HG03108 (cell line): ENCODE measurements around the gene ZDHHC18.
"Not testable (repeated sequence)": the region's sequence is repeated elsewhere in the genome, so short reads cannot be mapped to it uniquely, and the experiment has no call there.

Experiments
- ATAC-seq: cut with Tn5 transposase; IDR thresholded peaks from one replicate; pipeline ENCODE4 v1.9.1; 2021; ENCODE audit warnings: moderate library complexity; ENCODE audit not compliant: unreplicated experiment

The ZDHHC18 gene

DNA sequence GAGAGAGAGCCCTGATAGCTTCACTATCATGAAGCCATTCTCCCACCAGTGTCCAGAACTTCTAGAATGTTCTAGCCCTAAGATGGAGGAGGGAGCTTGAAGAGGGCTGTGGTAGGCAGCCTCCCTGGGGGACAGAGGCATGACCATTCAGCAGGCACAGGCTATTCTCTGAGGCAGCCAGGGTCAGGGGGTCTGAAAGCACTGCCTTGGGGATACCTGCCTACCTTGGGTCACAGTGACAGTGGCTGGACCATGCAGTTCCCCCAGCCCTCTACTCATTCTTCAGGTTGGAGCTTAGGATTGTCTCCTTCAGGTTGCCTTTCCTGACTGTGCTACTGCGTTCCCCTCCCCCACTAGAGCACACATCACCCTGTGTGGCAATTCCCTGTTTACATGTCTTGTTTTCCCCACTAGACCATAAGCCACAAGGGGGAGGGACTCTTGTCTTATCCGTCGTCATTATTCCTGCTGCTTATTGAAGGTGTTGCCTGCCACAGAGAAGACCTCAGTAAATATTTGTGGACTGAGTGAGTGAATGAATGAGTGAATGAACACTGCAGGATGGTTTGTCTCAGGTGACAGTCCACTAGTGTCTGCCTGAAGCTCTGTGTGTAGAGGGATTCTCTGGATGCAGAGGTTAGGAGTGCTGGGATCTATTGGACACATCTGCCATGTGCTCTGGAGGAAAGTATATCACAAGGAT is 5.2 kb downstream of the ZDHHC18 start:
- no peak for ATAC-seq

DNA sequence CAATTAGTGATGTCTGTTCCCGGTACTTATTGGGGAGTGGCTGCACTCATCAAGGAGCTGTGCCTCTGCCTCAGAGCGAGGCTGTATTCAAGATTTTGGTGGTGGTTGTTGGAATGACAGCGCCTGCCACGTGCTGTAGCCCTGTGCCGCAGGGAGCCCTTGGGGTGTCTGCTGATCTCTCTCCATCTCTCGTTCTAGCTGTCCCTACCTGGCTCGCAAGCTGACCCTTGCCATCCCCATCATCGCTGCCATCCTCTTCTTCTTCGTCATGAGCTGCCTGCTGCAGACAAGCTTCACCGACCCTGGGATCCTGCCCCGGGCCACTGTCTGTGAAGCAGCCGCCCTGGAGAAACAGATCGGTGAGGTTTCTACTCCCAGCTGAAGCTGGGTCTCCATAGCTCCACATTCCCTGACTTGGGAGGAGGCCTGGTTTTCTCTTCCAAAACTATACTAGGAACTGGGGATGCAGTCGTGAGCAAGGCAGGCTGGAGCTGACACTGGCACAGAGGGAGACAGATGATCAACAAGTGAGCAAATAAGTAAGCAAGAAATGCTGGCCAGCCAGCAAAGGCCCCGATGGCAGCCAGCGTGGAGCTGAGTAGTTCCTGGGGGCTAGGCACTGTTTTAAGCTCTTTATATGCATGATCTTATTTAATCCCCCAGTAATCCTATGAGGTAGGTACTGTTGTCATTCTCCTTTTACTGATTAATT is 5.9 kb downstream of the ZDHHC18 start:
- no peak for ATAC-seq

DNA sequence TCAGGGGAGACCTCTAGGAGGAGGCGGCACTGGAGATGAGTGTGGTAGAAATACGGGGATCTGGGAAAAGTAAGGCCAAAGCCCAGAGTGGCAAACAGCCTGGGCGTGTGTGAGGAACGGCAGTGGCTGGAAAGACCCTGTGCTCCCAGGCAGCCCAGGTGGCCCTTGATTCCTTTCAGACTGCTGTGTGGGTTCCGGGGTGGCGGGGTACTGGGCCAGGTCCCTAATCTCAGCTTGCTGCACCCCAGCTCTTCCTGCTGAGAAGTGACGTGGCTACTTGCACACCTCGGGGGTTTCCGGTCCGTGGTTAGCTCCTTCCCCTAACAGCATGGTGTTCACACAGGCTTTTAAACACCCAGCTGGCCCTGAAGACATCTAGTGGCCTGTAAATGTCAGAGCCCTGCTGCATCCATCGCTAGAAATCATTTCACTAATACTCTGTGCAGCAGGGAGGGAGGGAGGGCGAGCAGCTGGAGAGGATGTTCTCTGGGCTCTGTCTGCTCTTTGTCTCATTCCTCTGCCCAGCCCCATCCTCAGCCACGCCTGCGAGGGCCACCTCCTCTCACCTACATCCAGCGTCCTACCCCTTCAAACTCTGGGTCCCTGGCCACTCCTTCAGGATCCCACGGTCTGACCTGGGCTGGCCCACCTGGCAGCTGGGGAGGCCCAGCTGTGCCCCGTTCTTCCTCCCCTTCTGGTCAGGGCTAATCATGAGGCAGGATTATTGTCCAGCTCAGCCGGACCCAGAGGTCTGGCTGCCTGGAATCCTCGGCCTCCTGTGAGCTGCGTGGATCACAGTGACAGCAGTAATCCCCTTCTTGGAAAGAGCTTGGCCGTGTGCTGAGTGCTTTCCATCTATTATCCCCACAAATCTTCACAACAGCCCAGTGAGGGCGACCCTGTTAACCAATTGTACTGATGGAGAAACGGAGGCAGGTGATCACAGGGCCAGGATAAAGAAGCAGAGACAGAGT is 7.2 kb downstream of the ZDHHC18 start:
- peak; percentile 77 for ATAC-seq

- not testable (repeated sequence) for ATAC-seq
Measured at GRCh38 chr1:26837665-26838064, 11.2 kb downstream of the ZDHHC18 start.

DNA sequence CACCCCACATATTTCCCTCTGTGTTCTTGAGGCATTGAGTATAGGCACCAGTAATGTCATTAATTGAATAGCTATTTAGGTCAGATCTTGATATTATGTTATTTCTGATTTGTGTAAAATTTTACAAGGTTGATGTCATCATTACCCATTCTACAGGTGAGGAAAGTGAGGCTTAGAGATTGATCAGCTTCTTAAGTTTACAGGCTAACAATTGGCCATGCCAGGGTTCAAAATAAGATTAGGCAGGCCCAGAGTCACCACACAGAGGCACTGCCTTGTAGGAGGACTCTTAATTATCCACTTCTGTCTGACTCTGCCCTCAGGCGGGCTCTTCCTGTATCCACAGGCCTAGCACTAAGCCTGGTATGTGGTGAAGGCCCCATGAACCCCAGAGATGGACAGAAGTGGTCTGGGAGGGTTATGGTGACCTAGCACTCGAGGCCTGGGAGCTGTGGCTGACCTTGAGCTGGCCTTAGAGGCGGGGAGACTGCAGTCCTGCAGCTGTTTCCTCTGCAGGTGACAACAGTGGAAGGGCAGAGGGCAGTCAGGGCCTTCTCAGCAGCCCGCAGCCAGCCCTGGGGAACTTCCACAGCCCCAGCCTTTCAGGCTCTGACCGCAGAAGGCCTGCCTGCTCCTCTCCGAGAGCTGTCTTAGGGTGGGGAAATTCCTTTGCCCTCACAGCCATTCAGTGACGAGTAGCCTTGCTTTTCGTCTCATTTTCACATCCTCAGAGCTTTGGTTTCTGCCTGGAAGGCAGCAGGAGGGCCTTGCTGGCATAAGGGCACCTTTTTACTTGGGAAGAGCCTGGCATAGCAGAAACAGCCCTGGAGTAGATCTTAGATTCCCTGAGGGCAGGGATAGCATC is 12.2 kb downstream of the ZDHHC18 start:
- ATAC-seq, result peak; percentile 90

DNA sequence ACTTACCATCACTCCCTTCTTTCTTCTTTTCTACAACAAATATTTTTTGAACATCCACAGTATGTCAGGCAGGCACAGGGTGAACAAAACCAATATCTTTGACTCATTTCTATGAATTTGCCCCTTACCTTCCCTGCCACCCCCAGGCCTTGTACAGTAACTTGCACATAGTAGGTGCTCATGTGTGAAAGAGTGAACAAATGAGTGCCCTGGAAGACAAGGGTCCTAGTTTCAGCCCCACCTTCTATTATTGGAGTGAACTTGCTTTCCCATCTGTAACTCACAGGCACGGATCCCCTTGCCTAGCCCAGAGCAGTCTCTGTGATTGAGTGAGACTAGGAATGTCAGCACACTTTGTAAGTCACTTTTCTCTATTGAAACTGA is 12.8 kb downstream of the ZDHHC18 start:
- ATAC-seq, result no peak

- ATAC-seq, result no peak
Measured at GRCh38 chr1:26839779-26840178, 13.3 kb downstream of the ZDHHC18 start.

DNA sequence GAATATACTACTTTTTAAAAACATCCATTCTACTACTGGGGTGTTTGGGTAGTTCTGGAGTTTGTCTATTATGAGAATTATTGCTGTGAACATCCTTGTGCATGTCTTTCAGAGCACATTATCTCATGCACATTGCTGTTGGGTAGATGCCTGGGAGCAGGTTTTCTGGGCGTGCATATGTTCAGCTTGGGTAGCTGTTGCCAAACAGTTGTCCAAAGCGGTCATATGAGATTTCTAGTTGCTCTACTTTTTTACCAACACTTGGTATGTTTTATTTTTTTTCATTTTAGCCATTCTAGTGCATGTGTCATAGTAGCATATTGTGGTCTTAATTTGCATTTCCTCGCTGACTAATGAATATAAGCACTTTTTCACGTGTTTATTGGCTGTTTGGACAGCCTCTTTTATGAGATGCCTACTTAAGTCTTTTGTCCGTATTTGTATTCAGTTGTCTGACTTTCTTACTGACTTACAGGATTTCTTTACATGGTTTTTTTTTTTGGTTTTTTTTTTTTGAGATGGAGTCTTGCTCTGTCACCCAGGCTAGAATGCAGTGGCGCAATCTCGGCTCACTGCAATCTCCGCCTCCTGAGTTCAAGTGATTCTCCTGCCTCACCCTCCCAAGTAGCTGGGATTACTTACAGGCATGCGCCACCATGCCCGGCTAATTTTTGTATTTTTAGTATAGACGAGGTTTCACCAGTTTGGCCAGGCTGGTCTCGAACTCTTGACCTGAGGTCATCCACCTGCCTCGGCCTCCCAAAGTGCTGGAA is 18.1 kb downstream of the ZDHHC18 start:
- no peak for ATAC-seq

GRCh38 chr1:26847826-26848225 is 21.3 kb downstream of the ZDHHC18 start:
- ATAC-seq, result not testable (repeated sequence)

GRCh38 chr1:26848499-26848898 is 22.0 kb downstream of the ZDHHC18 start:
- ATAC-seq, result no peak

DNA sequence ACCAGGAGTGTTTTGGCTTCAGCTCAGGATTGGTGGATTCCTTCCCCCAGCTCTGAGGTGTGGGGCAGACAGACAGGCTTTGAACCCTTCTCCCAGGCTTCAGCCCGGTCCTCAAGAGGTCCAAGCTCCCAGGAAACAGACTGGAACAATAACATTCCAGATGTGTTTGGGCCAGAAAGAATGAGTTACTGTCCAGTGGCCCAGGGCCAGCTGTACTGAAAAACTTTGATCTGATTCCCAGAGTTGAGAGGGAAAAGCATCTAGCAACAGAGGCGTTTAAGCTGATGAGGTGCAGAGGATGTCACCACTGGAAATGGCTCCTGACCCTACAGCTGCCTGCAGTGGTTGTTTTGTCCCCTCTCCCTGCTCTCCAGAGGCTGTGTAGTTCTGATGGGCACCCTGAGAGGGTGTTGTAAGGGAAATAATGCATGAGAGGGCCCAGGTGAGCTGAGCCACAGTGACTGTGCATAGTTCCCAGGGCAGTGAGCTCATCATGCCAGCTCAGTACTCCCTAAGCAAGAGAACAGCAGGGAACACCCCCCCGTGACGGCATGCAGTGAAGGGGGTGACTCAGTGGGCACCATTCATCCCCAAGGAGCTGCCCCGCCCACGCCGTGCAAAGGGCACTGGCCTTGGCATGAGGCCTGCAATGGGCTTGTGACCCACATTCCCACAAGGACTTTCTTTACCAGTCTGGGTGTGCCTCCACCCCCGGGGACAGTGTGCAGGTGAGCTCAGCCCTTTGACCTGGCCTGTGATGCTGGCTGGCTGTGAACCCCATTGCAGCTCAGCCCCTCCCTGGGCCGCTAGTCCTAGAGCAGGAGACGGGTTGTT is 22.7 kb downstream of the ZDHHC18 start:
- ATAC-seq, result no peak

DNA sequence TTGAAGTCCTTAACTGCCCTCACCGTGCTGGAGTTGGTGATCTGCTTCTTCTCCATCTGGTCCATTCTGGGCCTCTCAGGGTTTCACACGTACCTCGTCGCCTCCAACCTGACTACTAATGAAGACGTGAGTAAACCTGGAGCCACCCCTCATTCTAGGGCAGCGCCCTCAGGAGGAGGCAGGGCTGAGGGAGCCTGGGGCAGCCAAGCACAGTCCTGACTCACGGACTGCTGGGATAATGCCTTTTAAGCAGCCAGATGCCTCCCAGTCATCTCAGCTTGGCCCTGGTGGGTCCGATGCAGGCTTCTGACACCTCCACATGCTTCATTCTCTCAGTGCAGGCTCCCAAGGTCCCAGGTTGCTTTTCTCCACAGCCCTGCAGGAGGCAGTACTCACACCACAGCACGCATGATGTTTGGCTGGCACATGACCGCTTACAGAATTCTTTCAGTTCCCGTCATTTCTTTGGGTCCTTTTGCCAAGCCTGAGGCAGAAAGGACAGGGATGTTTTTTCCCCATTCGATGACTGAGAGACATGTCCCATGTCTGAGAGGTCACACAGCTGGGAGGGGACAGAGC is 24.7 kb downstream of the ZDHHC18 start:
- no peak for ATAC-seq

GRCh38 chr1:26852701-26853100 is 26.2 kb downstream of the ZDHHC18 start:
- no peak for ATAC-seq

- no peak for ATAC-seq
Measured at GRCh38 chr1:26853156-26853555, 26.7 kb downstream of the ZDHHC18 start.

DNA sequence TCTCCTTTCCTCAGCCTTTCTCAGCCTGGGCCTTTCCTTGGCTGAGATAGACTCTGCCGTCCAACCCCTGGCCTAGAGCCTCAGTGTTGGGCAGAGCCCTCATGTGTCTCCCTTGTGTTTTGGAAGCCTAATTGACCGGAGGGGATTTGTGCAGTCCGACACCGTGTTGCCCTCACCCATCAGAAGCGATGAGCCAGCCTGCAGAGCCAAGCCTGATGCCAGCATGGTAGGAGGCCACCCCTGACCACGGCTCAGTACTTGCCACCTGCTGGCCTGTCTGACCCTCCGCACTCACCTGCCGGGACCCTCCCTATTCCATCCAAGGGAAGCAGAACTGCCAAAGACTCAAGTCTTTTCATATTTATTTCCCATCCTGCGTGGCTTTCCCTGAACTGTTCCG is 27.1 kb downstream of the ZDHHC18 start:
- no peak for ATAC-seq

DNA sequence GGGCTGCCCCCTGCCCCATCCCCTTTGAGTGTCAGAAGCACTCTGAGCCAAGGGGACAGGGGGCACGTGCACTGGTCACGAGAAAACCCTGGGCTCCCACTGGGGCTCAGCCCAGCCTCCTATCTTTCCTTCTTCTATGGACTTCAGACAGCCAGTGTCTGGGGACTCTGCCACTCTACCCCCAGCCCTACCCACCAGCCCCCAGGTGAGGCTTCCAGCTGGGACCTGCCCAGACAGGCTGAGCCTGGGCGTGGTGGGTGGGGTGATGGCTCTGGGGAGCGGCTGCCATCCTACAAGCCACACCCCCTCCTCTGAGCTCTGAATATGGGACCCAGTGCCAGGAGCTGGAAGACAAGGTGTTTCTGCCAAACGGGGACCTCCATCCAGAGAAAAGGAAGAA is 28.4 kb downstream of the ZDHHC18 start:
- no peak for ATAC-seq

DNA sequence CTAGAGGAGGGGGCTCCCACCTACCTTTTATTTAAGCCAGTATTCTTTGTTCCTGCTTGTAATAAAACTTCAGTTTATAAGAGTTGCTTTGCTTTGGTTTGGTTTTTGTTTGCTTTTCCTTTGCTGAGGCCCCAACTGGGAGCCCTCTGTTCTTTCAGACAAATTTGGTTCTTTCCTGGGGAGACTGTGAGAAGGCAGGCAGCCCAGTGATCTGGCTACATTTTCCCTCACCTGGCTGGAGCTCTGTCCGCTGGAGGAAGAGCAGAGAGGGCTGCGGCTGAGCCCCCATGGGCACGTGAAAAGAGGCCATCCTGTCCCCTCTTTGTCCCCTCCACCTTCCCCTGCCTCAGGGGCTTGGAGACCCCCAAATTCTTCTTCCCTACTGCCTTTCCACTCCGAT is 29.1 kb downstream of the ZDHHC18 start:
- no peak for ATAC-seq

- no peak for ATAC-seq
Measured at GRCh38 chr1:26856181-26856580, 29.7 kb downstream of the ZDHHC18 start.
